Nephron progenitor cell (in vitro differentiated cells): ENCODE measurements around the gene DTNA.

Experiments used
- DNase-seq: peaks from one replicate; pipeline ENCODE4 v3.0.0; 2021
- H3K27ac Mint-ChIP-seq: 2 replicates; pipeline ENCODE4 v1.8.0; 2021; ENCODE audit warnings: mild to moderate bottlenecking, moderate library complexity, mixed read lengths
- H3K27me3 Mint-ChIP-seq: 2 replicates; pipeline ENCODE4 v1.8.0; 2021; ENCODE audit warnings: mild to moderate bottlenecking, low read depth, mixed read lengths; ENCODE audit not compliant: poor library complexity
- H3K36me3 Mint-ChIP-seq: 2 replicates; pipeline ENCODE4 v1.8.0; 2021; ENCODE audit warnings: low read depth, mixed read lengths
- H3K4me1 Mint-ChIP-seq: 2 replicates; pipeline ENCODE4 v1.8.0; 2021; ENCODE audit warnings: mixed read lengths
- H3K4me3 Mint-ChIP-seq: 2 replicates; pipeline ENCODE4 v1.8.0; 2021; ENCODE audit warnings: mild to moderate bottlenecking, moderate library complexity, mixed read lengths
- H3K9me3 Mint-ChIP-seq: 2 replicates; pipeline ENCODE4 v1.8.0; 2021; ENCODE audit warnings: mild to moderate bottlenecking, moderate library complexity, mixed read lengths
- TF ChIP-seq, protein P1 (sequence below): fragments of 200-600 bp; sonication (generic); IDR thresholded peaks from 2 replicates; pipeline ENCODE4 v1.5.0; 2021; ENCODE audit warnings: antibody characterized with exemption

The DTNA gene

GRCh38 chr18:34764451-34764850 lies 54.4 kb downstream of the DTNA start:
- Mint-ChIP-seq H3K27ac (no peak overlapping the region), H3K9me3 (no peaks in the 10 kb centered on the region), H3K27me3 (no peaks in the 10 kb centered on the region), H3K4me3 (no peak overlapping the region), H3K4me1 (no peaks in the 10 kb centered on the region), H3K36me3 (no peaks in the 10 kb centered on the region)
- TF ChIP-seq, protein P1, sequence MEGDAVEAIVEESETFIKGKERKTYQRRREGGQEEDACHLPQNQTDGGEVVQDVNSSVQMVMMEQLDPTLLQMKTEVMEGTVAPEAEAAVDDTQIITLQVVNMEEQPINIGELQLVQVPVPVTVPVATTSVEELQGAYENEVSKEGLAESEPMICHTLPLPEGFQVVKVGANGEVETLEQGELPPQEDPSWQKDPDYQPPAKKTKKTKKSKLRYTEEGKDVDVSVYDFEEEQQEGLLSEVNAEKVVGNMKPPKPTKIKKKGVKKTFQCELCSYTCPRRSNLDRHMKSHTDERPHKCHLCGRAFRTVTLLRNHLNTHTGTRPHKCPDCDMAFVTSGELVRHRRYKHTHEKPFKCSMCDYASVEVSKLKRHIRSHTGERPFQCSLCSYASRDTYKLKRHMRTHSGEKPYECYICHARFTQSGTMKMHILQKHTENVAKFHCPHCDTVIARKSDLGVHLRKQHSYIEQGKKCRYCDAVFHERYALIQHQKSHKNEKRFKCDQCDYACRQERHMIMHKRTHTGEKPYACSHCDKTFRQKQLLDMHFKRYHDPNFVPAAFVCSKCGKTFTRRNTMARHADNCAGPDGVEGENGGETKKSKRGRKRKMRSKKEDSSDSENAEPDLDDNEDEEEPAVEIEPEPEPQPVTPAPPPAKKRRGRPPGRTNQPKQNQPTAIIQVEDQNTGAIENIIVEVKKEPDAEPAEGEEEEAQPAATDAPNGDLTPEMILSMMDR, result peak; percentile 19
- no peak for DNase-seq

- no peak overlapping the region for H3K4me3 Mint-ChIP-seq
- H3K9me3 Mint-ChIP-seq, result no peaks in the 10 kb centered on the region
- DNase-seq, result no peak
- TF ChIP-seq, protein P1, result no peak
- no peaks in the 10 kb centered on the region for H3K36me3 Mint-ChIP-seq
- H3K27ac Mint-ChIP-seq, result no peak overlapping the region
- H3K4me1 Mint-ChIP-seq, result no peaks in the 10 kb centered on the region
- H3K27me3 Mint-ChIP-seq, result no peaks in the 10 kb centered on the region
These were observed 57.5 kb downstream of the DTNA start for GRCh38 chr18:34767601-34768027.

DNA sequence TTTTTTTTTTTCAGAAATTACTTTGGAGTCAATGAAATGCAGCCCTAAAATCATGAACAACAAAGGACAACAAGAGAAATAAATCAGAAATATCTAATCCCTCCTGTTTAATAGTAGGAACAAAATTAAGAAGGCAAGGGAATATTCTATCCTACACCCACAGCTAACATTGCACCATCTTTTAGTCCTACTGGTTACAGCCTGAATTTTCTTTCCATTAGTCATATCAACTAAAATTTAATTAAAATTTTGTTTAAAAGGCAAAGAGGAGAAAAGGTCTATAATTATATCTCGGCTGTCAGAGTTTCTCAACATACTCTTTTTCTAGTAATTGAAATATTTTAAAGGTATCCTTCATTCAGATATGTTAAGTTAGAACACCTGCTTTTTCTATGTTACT lies 61.9 kb downstream of the DTNA start:
- no peaks in the 10 kb centered on the region for H3K27me3 Mint-ChIP-seq
- DNase-seq, result no peak
- TF ChIP-seq, protein P1, result no peak
- H3K9me3 Mint-ChIP-seq, result no peaks in the 10 kb centered on the region
- H3K27ac Mint-ChIP-seq, result no peak overlapping the region
- no peaks in the 10 kb centered on the region for H3K4me1 Mint-ChIP-seq
- no peaks in the 10 kb centered on the region for H3K36me3 Mint-ChIP-seq
- H3K4me3 Mint-ChIP-seq, result no peak overlapping the region

- no peak for DNase-seq
- TF ChIP-seq, protein P1, result no peak
- no peaks in the 10 kb centered on the region for H3K4me1 Mint-ChIP-seq
- no peak overlapping the region for H3K27ac Mint-ChIP-seq
- H3K27me3 Mint-ChIP-seq, result no peaks in the 10 kb centered on the region
- no peak overlapping the region for H3K4me3 Mint-ChIP-seq
- no peaks in the 10 kb centered on the region for H3K36me3 Mint-ChIP-seq
- no peaks in the 10 kb centered on the region for H3K9me3 Mint-ChIP-seq
These were observed 62.8 kb downstream of the DTNA start for GRCh38 chr18:34772887-34773286.

DNA sequence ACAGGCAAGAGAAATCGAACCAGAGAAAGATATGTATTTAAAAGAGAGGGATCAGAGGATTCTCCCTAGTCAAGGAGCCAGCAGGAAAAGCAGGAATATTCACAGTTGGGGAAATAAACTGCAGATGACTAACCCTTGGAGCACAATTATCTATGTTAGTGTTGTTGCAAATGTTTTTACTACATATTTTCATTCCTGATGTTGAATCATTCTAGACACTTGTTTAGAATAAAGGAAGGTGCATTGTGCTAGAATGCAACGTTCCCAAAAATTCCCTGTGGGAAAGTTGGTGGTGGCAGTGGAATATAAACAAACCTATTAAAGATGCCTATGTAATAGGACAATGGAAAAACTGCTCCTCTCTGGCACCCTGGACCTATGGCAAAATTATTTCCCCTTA lies 63.3 kb downstream of the DTNA start:
- TF ChIP-seq, protein P1, result no peak
- no peaks in the 10 kb centered on the region for H3K4me1 Mint-ChIP-seq
- H3K36me3 Mint-ChIP-seq, result no peaks in the 10 kb centered on the region
- H3K27me3 Mint-ChIP-seq, result no peaks in the 10 kb centered on the region
- no peak overlapping the region for H3K4me3 Mint-ChIP-seq
- H3K9me3 Mint-ChIP-seq, result no peaks in the 10 kb centered on the region
- H3K27ac Mint-ChIP-seq, result no peak overlapping the region
- no peak for DNase-seq

DNA sequence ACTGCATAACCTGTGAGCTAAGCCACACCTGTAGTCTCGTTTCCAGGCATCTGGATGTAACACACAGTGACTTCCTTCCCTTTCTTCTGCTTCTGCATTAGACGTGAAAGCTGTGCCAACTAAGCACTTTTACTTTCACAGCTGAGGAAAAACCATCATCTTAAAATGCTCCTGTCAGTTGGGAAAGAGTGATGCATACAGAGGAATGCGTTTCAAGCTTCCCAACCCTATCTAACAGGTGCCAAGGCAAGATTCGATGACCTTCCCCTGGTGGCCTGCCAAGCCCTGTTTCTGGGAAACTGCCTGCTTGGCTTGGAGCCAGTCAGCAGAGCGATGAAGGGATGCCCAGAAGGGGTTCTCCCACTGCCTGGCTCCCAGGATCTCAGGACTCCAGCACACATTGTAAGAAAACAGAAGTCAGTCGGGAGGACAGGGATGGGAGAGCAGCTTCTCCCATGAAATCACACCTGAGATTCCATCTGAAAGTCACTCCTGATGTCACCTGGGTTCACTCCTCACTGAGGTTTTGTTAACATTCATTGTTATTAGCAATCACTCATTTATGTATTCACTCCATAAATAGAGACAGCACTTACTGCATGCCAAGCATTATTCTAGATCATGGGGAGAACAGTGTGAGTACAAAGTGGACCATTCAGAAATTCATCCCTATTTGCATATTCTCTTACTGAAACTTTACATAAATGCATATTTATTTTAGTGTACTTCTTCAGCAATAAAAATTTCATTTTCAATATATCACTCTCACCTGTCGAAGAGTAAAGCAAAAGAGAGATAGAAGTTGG lies 64.1 kb downstream of the DTNA start:
- Mint-ChIP-seq H3K4me3 (no peak overlapping the region), H3K4me1 (no peaks in the 10 kb centered on the region), H3K27ac (no peak overlapping the region), H3K9me3 (no peaks in the 10 kb centered on the region), H3K27me3 (no peaks in the 10 kb centered on the region), H3K36me3 (no peaks in the 10 kb centered on the region)
- DNase-seq, result no peak
- TF ChIP-seq, protein P1, result no peak
